ENCODE results near the gene FAM168A. TPM values are rescaled to one million over a fixed set of nuclear protein-coding genes. Genes with fewer than 3 reads are reported as not detected.

Gene FAM168A
- total RNA-seq, 1 donor from 2014 or later = 30.2 TPM

DNA sequence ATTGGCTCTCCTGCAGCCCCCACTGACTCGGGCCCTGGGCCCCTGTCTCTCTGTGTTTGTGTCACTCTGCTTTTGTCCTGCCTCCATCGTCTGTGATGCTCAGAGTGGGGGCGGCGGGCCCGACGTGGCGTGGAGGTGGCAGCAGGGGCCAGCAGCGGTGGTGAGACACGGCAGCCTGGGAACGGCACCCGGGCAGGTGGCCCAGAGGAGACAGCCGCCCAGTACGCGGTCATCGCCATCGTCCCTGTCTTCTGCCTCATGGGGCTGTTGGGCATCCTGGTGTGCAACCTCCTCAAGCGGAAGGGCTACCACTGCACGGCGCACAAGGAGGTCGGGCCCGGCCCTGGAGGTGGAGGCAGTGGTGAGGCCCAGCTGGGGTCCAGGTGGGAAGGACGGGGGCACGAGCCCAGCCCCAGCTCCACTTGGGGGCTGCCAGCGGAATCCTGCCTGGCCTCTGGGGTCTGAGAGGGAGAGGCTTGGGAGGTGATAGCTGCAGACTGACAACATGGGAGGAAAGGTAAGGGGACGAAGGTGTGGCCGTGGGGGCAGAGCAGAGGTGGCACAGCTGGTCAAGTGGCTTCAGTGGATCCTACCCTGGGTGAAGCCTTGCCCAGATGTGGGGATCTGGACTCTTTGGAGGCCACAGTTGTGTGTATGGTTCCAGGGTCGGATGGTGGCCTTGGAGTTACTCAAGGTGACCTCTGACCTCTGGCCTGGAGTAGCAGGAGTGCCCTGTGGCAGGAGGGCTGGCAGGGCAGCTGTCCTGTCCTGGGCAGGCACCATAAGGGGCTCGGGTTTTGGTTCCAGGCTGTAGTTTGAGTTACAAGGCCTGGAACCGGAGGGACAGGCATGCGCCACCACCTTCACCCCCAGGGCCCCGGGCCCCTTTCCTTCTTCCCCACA is 205.6 kb downstream of the FAM168A start:
- DNase-seq (ENCODE audit: low spot score) = no peak

DNA sequence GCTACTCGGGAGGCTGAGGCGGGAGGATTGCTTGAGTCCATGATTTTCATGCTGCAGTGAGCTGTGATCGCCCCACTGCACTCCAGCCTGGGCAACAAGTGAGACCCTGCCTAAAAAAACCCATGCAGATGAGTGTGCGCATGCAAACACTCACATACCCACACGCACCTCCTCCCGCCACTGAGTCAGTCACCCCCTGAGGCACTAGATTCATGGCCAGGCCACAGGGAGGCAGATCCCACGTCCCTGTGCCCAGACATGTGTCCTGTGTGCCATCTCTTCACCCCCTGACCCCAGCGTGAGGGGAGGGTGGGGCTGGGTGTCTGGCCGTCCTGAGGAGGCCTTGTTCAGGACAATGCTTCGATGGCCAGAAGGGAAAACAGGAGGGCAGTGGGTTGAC is 206.2 kb downstream of the FAM168A start:
- DNase-seq (ENCODE audit: low spot score) = no peak

DNA sequence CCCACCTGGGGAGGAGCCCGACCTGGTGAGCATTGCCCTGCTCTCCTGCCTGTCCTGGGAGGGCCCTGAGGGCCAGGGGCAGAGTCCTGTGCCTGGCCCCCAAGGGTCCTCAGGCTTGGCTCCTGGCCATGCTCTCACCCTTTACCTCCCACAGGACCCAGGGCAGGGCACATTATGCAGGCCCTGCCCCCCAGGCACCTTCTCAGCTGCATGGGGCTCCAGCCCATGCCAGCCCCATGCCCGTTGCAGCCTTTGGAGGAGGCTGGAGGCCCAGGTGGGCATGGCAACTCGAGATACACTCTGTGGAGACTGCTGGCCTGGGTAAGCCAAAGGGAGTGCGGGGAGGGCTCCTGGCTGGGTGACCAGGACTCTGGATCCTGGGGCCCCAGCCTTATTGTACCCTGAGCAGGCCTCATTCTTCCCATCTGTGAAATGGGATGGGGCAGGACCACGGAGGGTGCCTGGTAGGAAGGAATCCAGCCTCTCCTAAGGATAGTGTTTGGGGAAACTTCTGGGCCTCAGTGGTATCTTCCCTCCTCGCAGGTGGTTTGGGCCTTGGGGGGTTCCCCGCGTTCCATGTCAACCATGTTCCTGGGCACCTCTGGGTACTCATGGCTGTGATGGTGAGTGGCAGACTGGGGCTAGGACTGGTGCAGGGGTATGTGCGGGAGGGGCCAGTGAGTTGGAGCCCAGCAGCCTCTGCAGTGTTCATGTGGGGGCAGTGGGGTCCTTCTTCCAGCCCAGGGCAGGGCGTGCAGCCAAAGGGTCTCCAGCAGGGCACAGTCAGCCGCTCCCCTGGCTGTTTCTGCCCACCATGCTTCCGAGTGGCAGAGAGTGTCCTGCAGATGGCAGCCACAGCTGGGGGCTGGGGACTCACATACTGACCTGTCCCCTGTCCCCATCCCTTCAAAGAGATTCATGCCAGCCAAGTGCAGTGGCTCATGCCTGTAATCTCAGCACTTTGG is 207.0 kb downstream of the FAM168A start:
- no peak for DNase-seq (ENCODE audit: low spot score)

DNA sequence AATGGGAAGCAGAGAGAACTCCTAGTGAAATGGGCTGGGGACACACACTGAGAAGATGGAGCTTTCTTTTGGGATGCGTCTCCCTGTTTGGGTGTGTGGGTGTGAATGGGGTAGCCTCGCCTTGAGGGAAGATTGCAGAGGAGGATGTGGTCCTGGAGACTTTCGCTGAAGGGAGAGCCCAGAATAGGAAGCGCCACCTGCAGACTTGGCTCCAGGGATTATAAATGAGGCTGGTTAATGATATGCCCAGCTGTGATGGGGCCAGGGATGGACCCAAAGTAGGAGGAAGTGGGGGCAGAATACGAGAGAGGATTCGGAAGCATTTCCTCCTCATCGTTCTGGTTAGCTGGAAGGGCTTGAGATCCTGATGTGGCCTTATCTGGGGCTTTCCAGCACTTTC is 208.0 kb downstream of the FAM168A start:
- DNase-seq (ENCODE audit: low spot score) = no peak

DNA sequence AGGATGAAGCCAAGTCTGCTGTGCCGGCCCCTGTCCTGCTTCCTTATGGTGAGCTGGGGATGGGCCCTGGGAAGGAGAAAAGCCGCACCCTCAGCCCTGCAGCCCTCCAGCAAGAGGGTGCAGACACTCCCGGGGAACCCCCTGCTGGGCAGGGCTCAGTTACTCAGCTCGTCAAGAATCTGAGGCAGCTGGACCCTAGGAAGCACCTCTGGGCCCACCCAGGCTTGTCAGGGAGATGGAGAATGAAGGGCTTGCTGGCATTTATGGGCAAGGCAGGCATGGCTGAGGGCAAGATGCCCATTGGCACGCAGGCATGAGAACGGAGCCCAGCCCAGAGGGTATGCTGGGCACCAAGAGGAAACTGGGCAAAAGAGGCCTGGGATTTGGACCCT is 208.8 kb downstream of the FAM168A start:
- DNase-seq (ENCODE audit: low spot score) = no peak

DNA sequence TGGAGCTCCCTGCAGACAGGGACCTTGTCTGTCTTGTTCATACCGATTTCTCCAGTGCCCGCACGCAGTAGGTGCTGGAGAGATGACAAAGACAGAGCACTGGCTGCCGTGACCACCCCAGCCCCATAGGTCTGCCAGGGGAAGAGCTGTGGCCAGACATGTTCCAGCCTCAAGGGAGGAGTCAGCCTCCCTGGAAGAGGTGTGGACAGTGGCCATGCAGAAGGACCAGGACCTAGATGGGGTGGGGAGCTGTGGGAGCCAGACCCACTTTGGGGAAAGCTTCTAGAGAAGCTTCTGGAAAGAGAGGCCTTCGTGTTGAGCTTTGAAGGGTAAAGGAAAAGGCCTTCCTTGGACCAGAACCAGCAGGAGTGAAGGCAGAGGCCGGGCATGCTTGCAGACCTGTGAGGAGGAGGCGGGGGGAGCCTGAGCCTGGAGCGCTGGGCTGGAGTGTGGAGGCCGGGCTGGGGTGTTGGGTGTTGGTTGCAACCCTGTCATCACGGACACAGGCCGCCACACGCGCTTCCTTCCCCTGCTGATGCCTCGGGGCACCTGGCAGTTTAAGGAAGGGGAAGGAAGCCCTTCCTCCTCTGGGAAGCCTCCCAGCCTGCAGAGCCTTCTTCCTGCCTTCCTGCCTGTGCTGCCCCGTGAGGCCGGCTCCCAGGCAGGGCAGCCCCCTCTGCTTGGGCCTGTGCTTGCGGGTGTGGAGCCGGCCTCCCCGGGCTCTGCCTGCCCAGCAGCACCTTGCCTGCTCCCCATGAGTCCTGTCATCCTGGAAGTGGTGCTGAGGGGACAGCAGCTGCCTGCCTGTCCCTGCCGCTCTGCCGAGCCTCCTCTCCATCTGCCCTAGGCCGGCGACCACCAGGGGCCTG is 209.4 kb downstream of the FAM168A start:
- DNase-seq (ENCODE audit: low spot score) = no peak

DNA sequence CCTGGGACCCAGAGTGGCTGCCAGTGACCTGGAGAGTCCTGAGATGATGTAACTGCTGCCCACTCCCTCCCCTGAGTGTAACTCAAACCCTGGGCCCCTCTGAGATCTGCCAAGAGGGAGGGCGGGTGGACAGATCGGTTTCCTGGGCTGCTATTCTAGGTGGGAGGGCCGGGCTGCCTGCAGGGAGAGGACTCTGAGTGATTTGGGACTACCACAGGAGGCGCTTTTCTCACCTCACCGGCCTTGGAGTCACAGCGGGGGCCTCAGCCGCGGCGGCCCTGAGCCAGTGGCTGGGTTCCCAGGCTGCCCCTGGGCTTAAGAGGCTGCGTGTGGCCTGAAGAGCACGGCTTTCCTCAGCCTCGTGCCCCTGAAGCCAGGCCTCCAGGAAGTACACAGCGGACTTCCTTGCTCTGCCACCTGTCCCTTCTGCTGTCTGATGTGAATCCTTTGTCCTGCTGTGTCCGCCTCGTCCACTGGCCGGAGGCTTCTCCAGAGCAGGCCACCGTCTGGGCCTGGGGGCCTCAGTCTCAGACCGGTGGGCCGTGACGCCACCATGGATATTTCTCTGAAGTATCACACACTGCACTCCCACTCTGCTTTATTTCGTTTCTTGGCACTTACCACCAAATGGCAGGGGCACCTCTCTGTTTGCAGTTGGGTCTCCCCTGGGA is 210.2 kb downstream of the FAM168A start:
- no peak for DNase-seq (ENCODE audit: low spot score)

DNA sequence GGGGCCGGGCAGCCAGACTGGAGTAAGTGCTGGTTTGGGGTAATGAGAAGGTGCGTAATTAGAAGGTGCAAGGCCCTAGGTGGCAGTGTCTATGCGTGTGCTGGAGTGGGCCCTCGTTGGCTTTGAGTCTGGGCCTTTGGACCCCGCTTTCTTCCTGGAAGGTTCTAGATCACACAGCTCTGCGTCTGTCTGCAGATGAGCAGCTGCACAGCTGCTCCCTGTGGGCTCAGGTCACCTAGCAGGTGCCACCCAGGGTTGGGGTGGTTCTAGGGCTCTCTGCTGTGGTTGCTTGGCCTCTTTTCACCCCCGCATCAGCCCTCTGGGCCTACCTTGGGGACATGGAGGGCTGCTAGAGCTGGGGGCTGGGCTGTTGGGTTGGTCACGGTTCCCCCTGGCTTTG is 211.4 kb downstream of the FAM168A start:
- DNase-seq (ENCODE audit: low spot score) = no peak

DNA sequence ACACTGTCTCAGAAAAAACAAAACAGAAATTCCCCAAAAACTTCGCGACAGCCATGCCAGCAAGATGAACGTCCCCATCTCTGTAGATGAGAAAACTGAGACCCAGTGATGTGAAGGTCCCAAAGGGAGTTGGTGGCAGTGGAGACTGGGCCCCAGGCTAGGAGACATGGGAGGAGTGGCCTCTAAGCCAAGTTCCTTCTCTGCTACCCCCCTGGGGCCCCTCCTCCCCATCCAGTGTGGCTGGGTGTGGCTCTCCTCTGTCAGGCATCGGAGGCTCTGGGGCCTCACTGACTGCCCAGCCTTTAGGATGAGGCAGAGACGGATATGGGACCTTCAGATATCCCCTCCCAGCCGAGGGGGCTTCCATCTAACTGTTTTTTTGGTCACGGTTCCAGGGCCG is 211.9 kb downstream of the FAM168A start:
- DNase-seq (ENCODE audit: low spot score) = no peak

DNA sequence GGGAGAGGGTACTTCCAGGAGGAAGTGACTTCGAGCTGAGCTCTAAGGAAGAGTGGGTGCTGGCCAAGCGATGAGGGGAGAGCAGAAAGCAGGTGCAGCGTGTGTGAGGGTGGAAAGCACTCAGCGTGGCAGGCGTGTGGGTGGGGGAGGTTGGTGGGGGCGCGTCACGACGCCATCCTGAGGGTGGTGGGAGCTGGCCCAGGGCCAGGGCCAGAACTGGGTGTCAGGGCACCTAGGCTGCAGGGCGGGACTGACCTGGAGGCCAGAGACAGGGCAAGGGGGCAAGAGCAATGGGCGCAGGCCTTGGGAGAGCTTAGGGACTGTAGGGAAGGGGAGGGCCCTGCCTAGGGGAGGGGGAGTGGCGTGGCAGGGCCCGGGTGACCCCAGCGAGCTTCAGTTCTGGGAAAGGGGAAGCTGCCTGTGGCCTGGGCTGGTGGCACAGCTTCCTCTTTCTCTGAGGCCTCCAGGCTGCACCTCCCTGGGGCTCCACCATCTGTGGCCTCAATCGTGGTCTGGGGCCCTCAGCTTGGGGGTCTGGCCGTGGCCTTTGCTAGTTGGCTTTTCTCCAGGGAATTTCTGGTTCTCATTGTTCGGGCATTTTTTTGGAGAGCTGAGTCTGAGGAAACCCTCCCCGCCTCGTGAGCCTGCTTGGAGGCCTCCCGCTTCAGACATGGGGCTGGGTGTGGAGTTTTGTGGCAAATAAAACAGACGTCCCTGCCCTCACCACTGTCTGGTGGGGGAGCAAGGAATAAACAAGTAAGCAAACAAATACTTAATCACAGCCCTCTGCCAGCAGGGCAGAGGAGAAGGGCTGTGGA is 212.8 kb downstream of the FAM168A start:
- DNase-seq (ENCODE audit: low spot score) = no peak

DNA sequence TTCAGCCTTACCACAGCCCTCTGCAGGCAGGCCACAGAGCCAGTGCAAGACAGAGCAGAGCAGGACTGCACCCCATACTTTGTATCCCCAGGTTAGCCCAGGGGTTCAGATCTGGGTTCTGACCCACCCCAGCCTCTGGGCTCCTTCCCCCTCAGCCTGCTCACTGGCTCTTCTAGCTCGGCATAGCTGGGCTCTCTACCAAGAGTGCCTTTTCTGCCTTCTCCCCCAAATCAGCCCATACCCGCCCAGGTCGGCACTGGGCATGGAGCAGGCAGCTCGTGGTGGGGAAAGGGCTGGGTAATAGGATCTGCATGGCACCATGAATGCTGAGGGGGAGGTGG is 213.4 kb downstream of the FAM168A start:
- no peak for DNase-seq (ENCODE audit: low spot score)

DNA sequence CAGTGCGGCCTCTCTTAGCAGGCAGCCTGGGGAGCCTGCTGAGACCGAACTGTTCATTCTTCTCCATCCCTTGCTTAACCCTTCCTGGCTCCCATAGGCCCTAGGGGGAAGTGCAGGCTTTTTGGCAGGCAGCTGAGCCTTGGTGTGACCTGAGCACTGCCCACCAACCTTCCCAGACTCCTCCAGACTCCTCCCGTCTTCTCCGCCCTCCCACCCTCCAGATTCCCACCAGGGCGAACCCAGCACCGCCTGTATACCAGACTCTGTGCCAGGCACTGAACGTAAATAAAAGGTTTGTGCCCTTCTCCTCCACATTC is 213.8 kb downstream of the FAM168A start:
- no peak for DNase-seq (ENCODE audit: low spot score)

DNA sequence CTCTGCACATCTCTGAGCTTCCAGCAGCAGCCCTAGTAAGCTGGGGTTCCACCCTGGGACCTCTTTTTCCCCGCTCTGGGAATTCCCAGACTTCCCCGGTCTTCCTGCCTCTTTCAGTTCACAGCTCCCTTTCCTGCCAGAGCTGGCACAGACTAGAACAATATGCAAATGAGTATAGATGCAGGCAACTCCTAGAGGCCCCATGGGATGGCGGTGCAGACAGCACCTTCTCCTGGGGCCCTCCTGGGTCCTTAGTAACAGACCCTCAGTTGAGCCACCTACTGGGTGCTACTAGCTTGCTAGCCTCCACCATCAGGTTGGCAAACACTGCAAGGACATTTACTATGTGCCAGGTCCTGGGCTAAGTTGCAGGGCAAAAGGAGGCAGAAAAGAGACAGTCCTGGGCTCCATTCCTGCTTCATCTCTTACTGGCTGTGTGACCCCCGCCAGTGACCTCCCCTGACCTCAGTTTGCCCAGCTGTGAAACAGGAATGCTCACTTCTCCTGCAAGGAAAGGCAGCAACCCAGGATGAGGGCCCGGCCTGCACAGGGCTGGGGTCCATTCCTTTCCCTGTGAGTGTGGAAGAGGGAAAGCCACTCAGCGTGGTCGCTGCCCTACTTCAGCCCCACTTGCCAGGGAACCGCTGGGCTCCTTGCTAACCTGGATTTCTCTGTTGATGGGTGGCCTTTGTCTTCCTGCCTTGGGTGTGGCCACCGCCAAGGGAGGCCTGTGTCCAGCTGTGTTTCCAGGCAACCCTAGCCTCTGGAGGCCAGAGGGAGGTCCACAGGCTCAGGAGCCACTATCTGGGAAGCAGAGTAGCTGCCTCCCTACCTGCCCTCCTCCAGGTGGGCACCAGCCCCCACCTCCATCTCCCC is 214.4 kb downstream of the FAM168A start:
- no peak for DNase-seq (ENCODE audit: low spot score)

DNA sequence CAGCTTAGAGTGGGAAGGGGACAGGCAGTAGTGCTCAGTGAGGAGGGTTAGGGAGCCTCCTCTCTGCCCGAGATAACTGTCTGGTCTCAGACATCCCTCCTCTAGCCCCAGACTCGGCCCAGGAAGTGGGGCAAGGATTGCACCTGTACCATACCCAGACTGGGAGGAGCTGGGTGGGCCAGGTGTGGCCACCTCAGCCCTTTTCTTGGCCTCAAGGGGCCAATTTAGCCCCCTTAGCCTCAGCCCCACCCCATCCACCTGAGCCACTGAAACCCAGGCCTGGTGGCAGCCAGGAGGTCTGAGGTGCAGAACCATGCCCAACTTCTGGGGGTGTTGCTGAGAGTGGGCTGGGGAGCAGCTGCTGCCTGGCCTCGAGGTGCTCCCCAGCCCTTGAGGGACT is 215.2 kb downstream of the FAM168A start:
- no peak for DNase-seq (ENCODE audit: low spot score)

DNA sequence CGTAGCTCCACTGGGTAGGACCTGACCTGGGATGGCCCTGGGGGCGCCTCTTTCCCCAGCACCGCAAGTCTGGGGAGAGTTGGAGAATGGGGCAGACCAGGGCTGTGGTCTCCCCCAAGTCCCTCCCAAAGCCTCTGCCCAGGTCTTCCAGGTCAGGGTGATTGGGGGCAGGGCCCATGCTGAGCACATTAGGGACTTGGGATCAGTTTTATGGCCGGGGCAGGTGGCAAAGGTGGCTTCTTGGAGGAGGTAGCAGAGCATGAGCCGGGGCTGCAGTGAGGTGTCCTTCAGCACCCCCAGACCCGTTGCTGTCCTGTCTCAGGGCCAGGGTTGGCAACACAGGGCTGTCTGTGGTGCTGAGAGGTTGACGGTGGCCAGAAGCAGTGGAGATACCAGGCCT is 215.7 kb downstream of the FAM168A start:
- DNase-seq (ENCODE audit: low spot score) = no peak

DNA sequence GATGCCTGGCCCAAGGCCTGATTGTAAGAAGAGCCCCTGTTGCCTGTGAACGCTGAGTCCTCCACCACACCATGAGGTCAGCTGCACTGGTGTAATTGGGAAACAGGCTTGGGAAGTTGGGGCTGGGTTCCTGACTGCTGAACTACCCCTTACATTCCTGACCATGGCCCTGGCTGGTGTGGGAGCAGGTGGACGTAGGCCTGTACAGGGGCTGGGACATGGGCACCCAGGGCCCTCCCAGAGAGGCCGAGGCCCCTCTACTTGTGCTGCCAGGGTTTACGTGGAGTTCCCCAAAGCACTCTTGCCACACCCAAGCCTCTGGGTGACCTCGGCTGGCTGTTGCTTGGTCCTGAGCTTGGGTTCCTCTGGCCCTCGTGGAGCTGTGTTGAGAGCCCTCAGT is 216.3 kb downstream of the FAM168A start:
- DNase-seq (ENCODE audit: low spot score) = no peak

DNA sequence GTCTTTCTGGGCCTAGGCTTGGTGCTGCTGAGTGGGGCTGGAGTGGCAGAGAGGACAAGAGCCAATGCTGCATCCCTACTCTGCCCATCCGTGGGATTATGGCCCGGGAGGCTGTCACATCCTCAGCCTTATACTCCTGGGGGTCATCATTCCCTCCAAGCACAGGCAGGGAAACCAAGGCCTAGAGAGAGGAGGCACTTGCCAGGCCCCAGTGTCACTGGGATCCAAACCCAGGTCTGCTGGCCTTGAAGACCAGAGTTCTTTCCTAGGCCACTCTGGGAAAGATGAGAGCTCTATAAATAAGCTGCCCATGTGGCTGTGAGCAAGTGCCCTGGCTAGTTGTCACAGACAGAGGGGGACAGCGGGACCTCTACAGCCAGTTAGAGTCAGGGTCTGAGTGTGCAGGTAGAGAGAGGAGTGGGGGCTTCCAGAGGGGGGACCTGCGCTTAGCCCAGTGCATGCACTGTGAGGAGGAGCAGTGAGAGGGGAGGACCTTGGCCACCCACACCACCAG is 217.0 kb downstream of the FAM168A start:
- DNase-seq (ENCODE audit: low spot score) = no peak

DNA sequence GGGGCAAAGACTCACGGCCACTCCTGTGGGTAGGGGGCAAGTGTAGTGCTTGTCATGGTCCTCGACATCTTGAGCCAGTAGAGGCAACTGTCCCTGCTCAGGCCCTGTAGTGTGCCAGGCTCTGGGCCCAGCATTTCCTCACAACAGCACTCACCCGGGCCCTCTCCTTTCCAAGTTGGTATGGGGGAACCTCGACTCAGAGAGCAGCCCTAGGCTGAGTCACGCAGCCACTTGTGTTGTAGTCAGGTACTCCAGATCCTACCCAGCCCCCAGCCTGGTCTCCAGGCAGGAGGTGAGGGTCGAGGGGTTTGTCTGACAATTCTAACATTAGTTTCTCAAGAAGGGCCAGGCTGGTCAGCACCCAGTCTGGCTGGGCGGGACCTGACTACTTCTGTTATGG is 217.6 kb downstream of the FAM168A start:
- no peak for DNase-seq (ENCODE audit: low spot score)

Data from mesenteric fat pad (tissue), 1 donor.